ENCODE results near the gene ZNF280B. TPM values are rescaled to one million over a fixed set of nuclear protein-coding genes. Genes with fewer than 3 reads are reported as not detected.

ZNF280B gene
- total RNA-seq, 2 experiments from 2014 or later: 2.9 to 5.3 TPM

DNA sequence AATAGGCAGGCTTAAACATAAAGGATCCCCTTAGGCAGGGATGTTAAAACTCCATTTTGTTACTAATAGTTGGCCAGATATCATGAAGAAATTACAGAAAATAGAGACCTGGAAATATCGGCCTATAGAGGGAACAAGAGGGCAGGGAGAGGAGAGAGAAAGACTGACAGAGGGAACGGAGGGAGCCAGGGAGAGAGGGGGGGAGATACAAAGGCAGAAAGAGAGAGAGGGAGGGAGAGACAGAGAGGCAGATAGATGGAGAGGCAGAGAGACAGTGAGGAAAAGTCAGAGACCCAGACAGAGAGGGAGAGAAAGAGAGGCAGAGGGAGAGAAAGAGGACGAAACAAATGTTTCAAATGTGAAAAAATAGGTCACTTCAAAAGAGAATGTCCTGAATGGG, 53.5 kb downstream of the ZNF280B start:
- Histone ChIP-seq H3K9me2 (ENCODE audit: insufficient read depth, low read length) (no peaks in the 10 kb centered on the region), H3K36me3 (ENCODE audit: insufficient read depth, low read length) (no peaks in the 10 kb centered on the region), H3K4me3 (ENCODE audit: low read depth, low read length, poor library complexity, severe bottlenecking) (no peak overlapping the region), H3K27ac (ENCODE audit: low read depth, low read length, poor library complexity, severe bottlenecking) (no peak overlapping the region), H3K79me2 (ENCODE audit: insufficient read depth, low read depth, low read length) (no peaks in the 10 kb centered on the region), H3K9me3 (ENCODE audit: low read length) (peaks cover 36% of the 10 kb centered on the region), H3K4me2 (ENCODE audit: low read length) (no peak overlapping the region), H3K4me1 (ENCODE audit: insufficient read depth, low read length, poor library complexity, severe bottlenecking) (peaks cover 14% of the 10 kb centered on the region), H4K20me1 (ENCODE audit: insufficient read depth, low read length) (no peaks in the 10 kb centered on the region), H2AFZ (ENCODE audit: low read length) (no peak overlapping the region)
- CTCF ChIA-PET (ENCODE audit: unreplicated experiment): no interaction called here
- POLR2A ChIA-PET: no interaction called here
- DNase-seq (ENCODE audit: low spot score): no peak
- BruUV-seq (replicated peaks): no TSS peak
- intact Hi-C loops (cut with micrococcal nuclease; ENCODE audit: unreplicated experiment): no loop called here
- TF ChIP-seq EZH2phosphoT487 (IDR thresholded peaks at IDR 0.05; ENCODE audit: borderline replicate concordance, low read depth, low read length) (no peak), CTCF (conservative IDR thresholded peaks at IDR 0.05; ENCODE audit: low read length) (no peak)

GRCh38 chr22:22452996-22453686, 55.4 kb downstream of the ZNF280B start:
- Histone ChIP-seq H3K9me2 (ENCODE audit: insufficient read depth, low read length) (no peaks in the 10 kb centered on the region), H3K4me2 (ENCODE audit: low read length) (no peak overlapping the region), H3K9me3 (ENCODE audit: low read length) (peaks cover 17% of the 10 kb centered on the region; the same call in 1 of the 2 replicates), H2AFZ (ENCODE audit: low read length) (no peak overlapping the region), H3K27ac (ENCODE audit: low read depth, low read length, poor library complexity, severe bottlenecking) (no peak overlapping the region), H3K4me3 (ENCODE audit: low read depth, low read length, poor library complexity, severe bottlenecking) (no peak overlapping the region), H3K79me2 (ENCODE audit: insufficient read depth, low read depth, low read length) (no peaks in the 10 kb centered on the region), H3K4me1 (ENCODE audit: insufficient read depth, low read length, poor library complexity, severe bottlenecking) (peaks cover 20% of the 10 kb centered on the region), H3K36me3 (ENCODE audit: insufficient read depth, low read length) (no peaks in the 10 kb centered on the region), H4K20me1 (ENCODE audit: insufficient read depth, low read length) (no peaks in the 10 kb centered on the region)
- intact Hi-C loops (cut with micrococcal nuclease; ENCODE audit: unreplicated experiment): no loop called here
- no TSS peak for BruUV-seq (replicated peaks)
- TF ChIP-seq CTCF (conservative IDR thresholded peaks at IDR 0.05; ENCODE audit: low read length) (no peak), EZH2phosphoT487 (IDR thresholded peaks at IDR 0.05; ENCODE audit: borderline replicate concordance, low read depth, low read length) (no peak)
- ChIA-PET CTCF (ENCODE audit: unreplicated experiment) (no interaction called here), POLR2A (interaction anchor here (0.5 kb wide), 1 partner anchor 55 kb away, joined by 3 read pairs; the partner anchor contains the start of gene ZNF280B)
- no peak for DNase-seq (ENCODE audit: low spot score)

- CTCF ChIA-PET (ENCODE audit: unreplicated experiment): no interaction called here
- no peaks in the 10 kb centered on the region for H3K36me3 ChIP-seq (ENCODE audit: insufficient read depth, low read length)
Observed at GRCh38 chr22:22452211-22452610, 56.3 kb downstream of the ZNF280B start.

More at GRCh38 chr22:22452211-22452610, 56.3 kb downstream of the ZNF280B start:
- H3K79me2 ChIP-seq (ENCODE audit: insufficient read depth, low read depth, low read length): no peaks in the 10 kb centered on the region
- no TSS peak for BruUV-seq (replicated peaks)
- no peak overlapping the region for H3K4me3 ChIP-seq (ENCODE audit: low read depth, low read length, poor library complexity, severe bottlenecking)
- H4K20me1 ChIP-seq (ENCODE audit: insufficient read depth, low read length): no peaks in the 10 kb centered on the region
- H3K9me3 ChIP-seq (ENCODE audit: low read length): peaks cover 10% of the 10 kb centered on the region; the same call in 1 of the 2 replicates
- no peaks in the 10 kb centered on the region for H3K9me2 ChIP-seq (ENCODE audit: insufficient read depth, low read length)
- TF ChIP-seq EZH2phosphoT487 (IDR thresholded peaks at IDR 0.05; ENCODE audit: borderline replicate concordance, low read depth, low read length): no peak
- TF ChIP-seq CTCF (conservative IDR thresholded peaks at IDR 0.05; ENCODE audit: low read length): no peak
- intact Hi-C loops (cut with micrococcal nuclease; ENCODE audit: unreplicated experiment): no loop called here
- POLR2A ChIA-PET: no interaction called here
- no peak overlapping the region for H3K27ac ChIP-seq (ENCODE audit: low read depth, low read length, poor library complexity, severe bottlenecking)
- H3K4me1 ChIP-seq (ENCODE audit: insufficient read depth, low read length, poor library complexity, severe bottlenecking): peaks cover 20% of the 10 kb centered on the region
- no peak overlapping the region for H2AFZ ChIP-seq (ENCODE audit: low read length)
- no peak for DNase-seq (ENCODE audit: low spot score)
- no peak overlapping the region for H3K4me2 ChIP-seq (ENCODE audit: low read length)

All from OCI-LY7 (cell line).